Lung (tissue), 12 donors: ENCODE data around the gene SPG7. TPM values are rescaled to one million over a fixed set of nuclear protein-coding genes. Genes with fewer than 3 reads are reported as not detected.

ENCODE experiments used
- ATAC-seq: fragments of 200-7000 bp; cut with Tn5 transposase; one replicate; pipeline ENCODE4 v1.9.1; 2020; ENCODE audit warnings: moderate number of reproducible peaks; ENCODE audit not compliant: insufficient read depth, low FRiP score
- DNase-seq, 3 donors: peaks; one replicate each; pipeline ENCODE4 v3.0.0-alpha.2; 2013 to 2017
- H3K27ac ChIP-seq, 2 donors: one replicate each; pipeline ENCODE4 v1.5.1; 2013; ENCODE audit warnings: mild to moderate bottlenecking in 2 of 2, moderate library complexity in 2 of 2, control low read depth in 1 of 2, inconsistent platforms in 1 of 2, low read depth in 1 of 2, low read length in 1 of 2
- H3K27me3 ChIP-seq, 3 donors: one replicate each; pipeline ENCODE4 v1.5.1; 2013; ENCODE audit warnings: low read length in 2 of 3; ENCODE audit not compliant: control insufficient read depth in 3 of 3, insufficient read depth in 3 of 3
- H3K36me3 ChIP-seq, 4 donors: one replicate each; pipeline ENCODE4 v1.5.1; 2013; ENCODE audit warnings: low read length in 4 of 4, mild to moderate bottlenecking in 1 of 4, moderate library complexity in 1 of 4; ENCODE audit not compliant: control insufficient read depth in 4 of 4, insufficient read depth in 4 of 4
- H3K4me1 ChIP-seq, 5 donors: one replicate each; pipeline ENCODE4 v1.5.1; 2013; ENCODE audit warnings: low read length in 5 of 5, mild to moderate bottlenecking in 2 of 5, moderate library complexity in 1 of 5; ENCODE audit not compliant: control insufficient read depth in 5 of 5, insufficient read depth in 5 of 5
- H3K4me3 ChIP-seq: one replicate; pipeline ENCODE4 v1.5.1; 2013; ENCODE audit warnings: mild to moderate bottlenecking, control low read depth, moderate library complexity
- H3K9ac ChIP-seq, 2 donors: one replicate each; pipeline ENCODE4 v1.5.1; 2013; ENCODE audit warnings: low read length in 2 of 2, control low read depth in 1 of 2; ENCODE audit not compliant: insufficient read depth in 1 of 2
- H3K9me3 ChIP-seq, 4 donors: one replicate each; pipeline ENCODE4 v1.5.1; 2013; ENCODE audit warnings: low read length in 3 of 4, mild to moderate bottlenecking in 1 of 4, moderate library complexity in 1 of 4; ENCODE audit not compliant: control insufficient read depth in 4 of 4, insufficient read depth in 3 of 4
- WGBS, 2 donors: extraction: QIAGEN DNeasy Blood & Tissue Kit; methylation state at CpG; one replicate each; pipeline ENCODE4 v1.1.7; 2013; 5-methylcytosine and 5-hydroxymethylcytosine counted together
- polyA plus RNA-seq, 2 donors: library from polyadenylated mRNA; stranded (reverse); fragments of 200-250 nt; gene quantifications; one replicate each; pipeline ENCODE4 v1.2.1, GENCODE V29; 2013
- total RNA-seq, 2 donors: library from RNA; depleted of rRNA in 1 of 2; stranded (reverse); fragments of >200 nt in 1 of 2; gene quantifications; one replicate each; pipeline ENCODE4 v1.2.1, GENCODE V29; 2014 to 2021
- TF ChIP-seq, protein P1 (sequence below): IDR thresholded peaks from 2 replicates; pipeline ENCODE4 v1.5.1; 2012; ENCODE audit warnings: mild to moderate bottlenecking; ENCODE audit errors: control extremely low read depth, extremely low read depth
- donor health status: control.
- donor health status: control.
- donor health status: Bipolar disorder and iron deficiency.
- donor health status: healthy.
- donor health status: DM: yes; HTN: yes; CAD: no.

SPG7 gene
- total and polyA plus RNA-seq, 4 donors, result 59.0 to 114 (median 95.4) TPM

DNA sequence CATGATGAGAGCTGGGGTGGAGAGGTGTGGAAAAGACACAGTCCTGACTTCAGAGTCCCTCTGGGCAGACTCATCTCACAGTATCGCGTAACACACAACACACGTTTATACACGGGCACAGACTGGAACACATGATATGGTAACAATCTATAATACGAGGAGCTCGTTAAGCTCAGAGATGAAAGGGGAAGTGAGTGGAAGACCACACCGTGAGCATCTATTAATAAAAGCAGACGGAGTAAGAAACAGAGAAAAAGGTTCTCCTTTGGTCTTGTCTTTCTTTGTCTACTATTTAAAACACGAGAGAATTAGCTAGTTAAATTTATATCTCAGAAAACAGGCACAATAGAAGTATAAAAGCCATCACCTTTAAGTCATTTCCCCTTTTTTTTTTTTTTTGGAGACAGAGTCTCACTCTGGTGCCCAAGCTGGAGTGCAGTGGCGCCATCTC is 31.4 kb upstream of the SPG7 start:
- H3K27ac ChIP-seq, result no peak overlapping the region
- H3K27me3 ChIP-seq, result no peaks in the 10 kb centered on the region
- ATAC-seq, result no peak
- no peak for DNase-seq
- no peaks in the 10 kb centered on the region for H3K9me3 ChIP-seq
- H3K4me1 ChIP-seq, result peaks cover 4 to 40% (median 5%) of the 10 kb centered on the region in 5 donors
- TF ChIP-seq, protein P1, sequence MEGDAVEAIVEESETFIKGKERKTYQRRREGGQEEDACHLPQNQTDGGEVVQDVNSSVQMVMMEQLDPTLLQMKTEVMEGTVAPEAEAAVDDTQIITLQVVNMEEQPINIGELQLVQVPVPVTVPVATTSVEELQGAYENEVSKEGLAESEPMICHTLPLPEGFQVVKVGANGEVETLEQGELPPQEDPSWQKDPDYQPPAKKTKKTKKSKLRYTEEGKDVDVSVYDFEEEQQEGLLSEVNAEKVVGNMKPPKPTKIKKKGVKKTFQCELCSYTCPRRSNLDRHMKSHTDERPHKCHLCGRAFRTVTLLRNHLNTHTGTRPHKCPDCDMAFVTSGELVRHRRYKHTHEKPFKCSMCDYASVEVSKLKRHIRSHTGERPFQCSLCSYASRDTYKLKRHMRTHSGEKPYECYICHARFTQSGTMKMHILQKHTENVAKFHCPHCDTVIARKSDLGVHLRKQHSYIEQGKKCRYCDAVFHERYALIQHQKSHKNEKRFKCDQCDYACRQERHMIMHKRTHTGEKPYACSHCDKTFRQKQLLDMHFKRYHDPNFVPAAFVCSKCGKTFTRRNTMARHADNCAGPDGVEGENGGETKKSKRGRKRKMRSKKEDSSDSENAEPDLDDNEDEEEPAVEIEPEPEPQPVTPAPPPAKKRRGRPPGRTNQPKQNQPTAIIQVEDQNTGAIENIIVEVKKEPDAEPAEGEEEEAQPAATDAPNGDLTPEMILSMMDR, result no peak
- H3K4me3 ChIP-seq, result no peak overlapping the region
- no peaks in the 10 kb centered on the region for H3K36me3 ChIP-seq
- no peak overlapping the region for H3K9ac ChIP-seq
- 33 to 69% methylated on average over 10 of the region's 10 CpGs for WGBS, 2 donors

DNA sequence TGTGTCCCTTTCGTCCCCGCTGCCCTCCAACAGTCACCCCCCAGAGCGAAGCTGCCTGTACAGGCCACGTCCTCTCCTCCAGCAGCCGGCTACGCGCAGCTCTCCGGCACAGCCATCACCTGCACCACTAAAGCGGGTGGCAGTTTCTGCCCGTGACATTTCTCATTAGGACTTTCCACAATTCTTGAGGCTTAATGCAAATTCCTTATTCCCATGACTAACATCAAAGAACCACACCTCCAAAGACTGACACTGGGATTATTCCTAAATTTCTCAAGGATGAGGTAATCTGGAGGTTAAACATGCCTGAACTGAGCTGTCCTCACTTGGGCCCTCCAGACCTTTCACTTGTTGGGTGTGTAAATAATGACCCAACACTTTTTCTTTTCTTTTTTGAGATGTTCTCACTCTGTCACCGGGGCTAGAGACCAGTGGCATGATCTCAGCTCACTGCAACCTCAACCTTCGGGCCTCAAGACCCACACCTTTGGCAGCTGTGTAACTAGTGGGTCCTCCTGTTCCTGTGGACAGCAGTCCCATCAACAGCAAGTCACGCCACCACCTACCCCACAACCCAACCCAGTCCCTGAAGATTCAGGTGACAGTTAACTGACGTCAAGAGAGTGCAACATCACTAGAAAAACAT is 29.5 kb upstream of the SPG7 start:
- no peaks in the 10 kb centered on the region for H3K27me3 ChIP-seq
- H3K4me3 ChIP-seq, result no peak overlapping the region
- no peak overlapping the region for H3K9ac ChIP-seq
- 78 to 86% methylated on average over 14 of the region's 14 CpGs for WGBS, 2 donors
- TF ChIP-seq, protein P1, result no peak
- peak overlapping the region in 1 of 2 donors; percentile 58 for H3K27ac ChIP-seq
- peaks cover 0 to 2% (median 0%) of the 10 kb centered on the region in 4 donors for H3K36me3 ChIP-seq
- no peak for DNase-seq
- H3K4me1 ChIP-seq, result peaks cover 4 to 49% (median 12%) of the 10 kb centered on the region in 5 donors
- ATAC-seq, result no peak
- H3K9me3 ChIP-seq, result no peaks in the 10 kb centered on the region

DNA sequence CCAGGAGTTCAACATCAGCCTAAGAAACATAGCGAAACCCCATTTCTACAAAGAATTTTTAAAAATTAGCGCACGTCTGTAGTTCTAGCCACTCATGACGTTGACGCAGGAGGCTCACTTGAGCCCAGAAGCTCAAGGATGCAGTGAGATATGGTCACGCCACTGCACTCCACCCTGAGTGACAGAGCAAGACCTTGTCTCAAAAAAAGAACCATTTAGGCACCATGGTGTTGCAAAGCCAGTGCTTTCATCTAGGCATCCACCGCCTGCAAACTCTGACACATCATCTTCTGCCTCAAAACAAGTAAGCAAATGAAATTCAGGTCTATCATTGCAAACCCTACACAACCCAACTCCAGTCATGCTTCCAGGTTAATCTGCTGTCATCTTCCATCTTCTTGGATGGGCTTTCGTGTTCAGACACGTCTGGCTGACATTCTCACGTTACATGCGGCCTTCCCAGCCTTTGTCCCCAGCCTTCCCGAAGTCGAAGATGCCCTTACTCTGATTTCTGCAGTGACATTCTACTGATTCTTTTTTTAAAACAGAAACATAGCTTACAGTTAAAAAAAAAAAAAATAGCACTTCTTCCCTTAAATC is 26.7 kb upstream of the SPG7 start:
- H3K4me1 ChIP-seq, result peaks cover 4 to 51% (median 26%) of the 10 kb centered on the region in 5 donors
- ATAC-seq, result no peak
- H3K9me3 ChIP-seq, result no peaks in the 10 kb centered on the region
- H3K9ac ChIP-seq, result no peak overlapping the region
- H3K27ac ChIP-seq, result no peak overlapping the region
- peaks cover 0 to 2% (median 0%) of the 10 kb centered on the region in 4 donors for H3K36me3 ChIP-seq
- 88 to 90% methylated on average over 13 of the region's 13 CpGs for WGBS, 2 donors
- H3K4me3 ChIP-seq, result no peak overlapping the region
- TF ChIP-seq, protein P1, result no peak
- DNase-seq, result no peak
- H3K27me3 ChIP-seq, result no peaks in the 10 kb centered on the region
